IMR-90 (cell line): ENCODE measurements around the gene RELN. TPM values are rescaled to one million over a fixed set of nuclear protein-coding genes. Genes with fewer than 3 reads are reported as not detected.

Source experiments
- ATAC-seq: fragments of 200-7000 bp; cut with Tn5 transposase; 2 replicates; pipeline ENCODE4 v1.9.1; 2020; ENCODE audit warnings: low read depth, mild to moderate bottlenecking, moderate library complexity
- BruUV-seq: library from RNA; stranded (reverse); fragments of 400-500 nt; replicated peaks from 2 replicates; lab custom pipeline; 2021; lab: Mats Ljungman, UMichigan
- CTCF ChIA-PET: fragments of 300-600 bp; formaldehyde crosslinking; extraction: SDS; loops from one replicate; lab custom pipeline; 2021; ENCODE audit warnings: antibody characterized with exemption; lab: Yijun Ruan, JAX
- POLR2A ChIA-PET: fragments of 300-600 bp; sonication (Branson Sonifier 250); formaldehyde crosslinking; loops from one replicate; lab custom pipeline; 2022; ENCODE audit warnings: antibody characterized with exemption; ENCODE audit not compliant: unreplicated experiment; lab: Charles Lee
- DNase-seq: peaks from one replicate; pipeline ENCODE4 v3.0.0; 2013
- H2AFZ ChIP-seq: replicated peaks from 2 replicates; pipeline ENCODE3; 2013; ENCODE audit warnings: low read length, mild to moderate bottlenecking; ENCODE audit not compliant: poor library complexity
- H2AK5ac ChIP-seq: 2 replicates; pipeline ENCODE4 v1.6.1; 2013; ENCODE audit warnings: low read depth, low read length, inconsistent platforms
- H2AK9ac ChIP-seq: replicated peaks from 2 replicates; pipeline ENCODE3; 2013; ENCODE audit warnings: mild to moderate bottlenecking, low read depth, low read length, moderate library complexity; ENCODE audit not compliant: poor library complexity
- H2BK120ac ChIP-seq: 2 replicates; pipeline ENCODE4 v1.6.1; 2013; ENCODE audit warnings: low read depth, low read length, inconsistent platforms
- H2BK15ac ChIP-seq: 3 replicates; pipeline ENCODE4 v1.6.1; 2013; ENCODE audit warnings: low read depth, low read length, inconsistent platforms
- H2BK20ac ChIP-seq: 2 replicates; pipeline ENCODE4 v1.6.1; 2013; ENCODE audit warnings: low read depth, mild to moderate bottlenecking, inconsistent platforms, low read length, moderate library complexity
- H2BK5ac ChIP-seq: 2 replicates; pipeline ENCODE4 v1.6.1; 2013; ENCODE audit warnings: mild to moderate bottlenecking, low read depth, low read length, inconsistent platforms; ENCODE audit not compliant: poor library complexity, severe bottlenecking
- H3K14ac ChIP-seq: replicated peaks from 2 replicates; pipeline ENCODE4 v1.6.1; 2013; ENCODE audit warnings: low read depth, low read length, inconsistent platforms
- H3K18ac ChIP-seq: 2 replicates; pipeline ENCODE4 v1.6.1; 2013; ENCODE audit warnings: low read depth, low read length, control low read depth
- H3K23ac ChIP-seq: 2 replicates; pipeline ENCODE4 v1.6.1; 2013; ENCODE audit warnings: low read depth, low read length, inconsistent platforms
- H3K27ac ChIP-seq: 2 replicates; pipeline ENCODE4 v1.5.1; 2013; ENCODE audit warnings: mild to moderate bottlenecking, control low read depth, low read length; ENCODE audit not compliant: insufficient read depth
- H3K27me3 ChIP-seq: 2 replicates; pipeline ENCODE4 v1.6.1; 2013; ENCODE audit warnings: low read length; ENCODE audit not compliant: control insufficient read depth, insufficient read depth
- H3K36me3 ChIP-seq: 2 replicates; pipeline ENCODE4 v1.6.1; 2013; ENCODE audit warnings: low read length, mixed read lengths; ENCODE audit not compliant: control insufficient read depth, insufficient read depth
- H3K4ac ChIP-seq: 2 replicates; pipeline ENCODE4 v1.6.1; 2013; ENCODE audit warnings: low read depth, low read length, inconsistent platforms
- H3K4me1 ChIP-seq: 2 replicates; pipeline ENCODE4 v1.6.1; 2013; ENCODE audit warnings: low read length, mixed read lengths; ENCODE audit not compliant: control insufficient read depth, insufficient read depth
- H3K4me2 ChIP-seq: 2 replicates; pipeline ENCODE4 v1.6.1; 2013; ENCODE audit warnings: low read depth, mild to moderate bottlenecking, control low read depth, low read length, moderate library complexity
- H3K4me3 ChIP-seq: 2 replicates; pipeline ENCODE4 v1.5.1; 2013; ENCODE audit warnings: low read depth, mild to moderate bottlenecking, control low read depth, low read length, moderate library complexity; ENCODE audit not compliant: insufficient read depth
- H3K56ac ChIP-seq: 2 replicates; pipeline ENCODE4 v1.6.1; 2013; ENCODE audit warnings: low read length, inconsistent platforms; ENCODE audit not compliant: insufficient read depth; ENCODE audit errors: extremely low read depth
- H3K79me1 ChIP-seq, 2 experiments: 2 replicates each; pipeline ENCODE4 v1.6.1; 2013; ENCODE audit warnings: low read length in 2 of 2, inconsistent platforms in 1 of 2, low read depth in 1 of 2
- H3K9ac ChIP-seq: 2 replicates; pipeline ENCODE4 v1.6.1; 2013; ENCODE audit warnings: low read depth, low read length, control low read depth
- H3K9me1 ChIP-seq: 2 replicates; pipeline ENCODE4 v1.6.1; 2013; ENCODE audit warnings: low read length, inconsistent platforms; ENCODE audit not compliant: insufficient read depth
- H3K9me3 ChIP-seq: 2 replicates; pipeline ENCODE4 v1.6.1; 2013; ENCODE audit warnings: low read length; ENCODE audit not compliant: control insufficient read depth, insufficient read depth
- H4K20me1 ChIP-seq: 2 replicates; pipeline ENCODE4 v1.6.1; 2013; ENCODE audit warnings: low read length, inconsistent platforms; ENCODE audit not compliant: insufficient read depth
- H4K5ac ChIP-seq: 2 replicates; pipeline ENCODE4 v1.6.1; 2013; ENCODE audit warnings: mild to moderate bottlenecking, low read depth, low read length, control low read depth
- H4K8ac ChIP-seq, 2 experiments: 2 replicates each; pipeline ENCODE4 v1.6.1; 2013; ENCODE audit warnings: low read depth in 2 of 2, low read length in 2 of 2, control low read depth in 1 of 2, inconsistent platforms in 1 of 2
- H4K91ac ChIP-seq: 2 replicates; pipeline ENCODE4 v1.6.1; 2013; ENCODE audit warnings: low read depth, low read length, inconsistent platforms; ENCODE audit not compliant: insufficient read depth
- BHLHE40 ChIP-seq: fragments of 150-350 bp; IDR thresholded peaks from 2 replicates; pipeline ENCODE4 v1.6.1; 2016; ENCODE audit warnings: mild to moderate bottlenecking, low read depth, low read length
- CEBPB ChIP-seq: IDR thresholded peaks from 2 replicates; pipeline ENCODE4 v1.6.1; 2012; ENCODE audit warnings: low read depth, low read length, improper control_type of control experiment
- CHD1 ChIP-seq: IDR thresholded peaks from 2 replicates; pipeline ENCODE4 v1.6.1; 2012; ENCODE audit warnings: low read depth, low read length, improper control_type of control experiment
- CTCF ChIP-seq: conservative IDR thresholded peaks from 2 replicates; pipeline ENCODE4 v1.5.1; 2012; ENCODE audit warnings: mild to moderate bottlenecking, low read depth, low read length, improper control_type of control experiment
- ELK1 ChIP-seq: fragments of 150-350 bp; IDR thresholded peaks from 2 replicates; pipeline ENCODE4 v1.6.1; 2016; ENCODE audit warnings: low read depth, mild to moderate bottlenecking, low read length, moderate library complexity, borderline replicate concordance
- FOS ChIP-seq: fragments of 150-350 bp; IDR thresholded peaks from 2 replicates; pipeline ENCODE4 v1.6.1; 2016; ENCODE audit warnings: low read depth, low read length
- MAFK ChIP-seq: IDR thresholded peaks from 2 replicates; pipeline ENCODE4 v1.6.1; 2012; ENCODE audit warnings: low read depth, low read length, improper control_type of control experiment
- MAZ ChIP-seq: IDR thresholded peaks from 2 replicates; pipeline ENCODE4 v1.6.1; 2012; ENCODE audit warnings: low read depth, mild to moderate bottlenecking, low read length, improper control_type of control experiment, moderate library complexity, borderline replicate concordance
- MXI1 ChIP-seq: IDR thresholded peaks from 2 replicates; pipeline ENCODE4 v1.6.1; 2012; ENCODE audit warnings: low read depth, mild to moderate bottlenecking, low read length, moderate library complexity, borderline replicate concordance
- NFE2L2 ChIP-seq: fragments of 150-350 bp; IDR thresholded peaks from 2 replicates; pipeline ENCODE4 v1.6.1; 2016; ENCODE audit warnings: low read depth, mild to moderate bottlenecking, low read length
- POLR2A ChIP-seq: IDR thresholded peaks from 2 replicates; pipeline ENCODE4 v1.6.1; 2012; ENCODE audit warnings: mild to moderate bottlenecking, low read depth, low read length
- RAD21 ChIP-seq: IDR thresholded peaks from 2 replicates; pipeline ENCODE4 v1.6.1; 2012; ENCODE audit warnings: low read length, improper control_type of control experiment
- RCOR1 ChIP-seq: IDR thresholded peaks from 2 replicates; pipeline ENCODE4 v1.6.1; 2012; ENCODE audit warnings: mild to moderate bottlenecking, low read length, improper control_type of control experiment; ENCODE audit not compliant: insufficient replicate concordance
- RFX5 ChIP-seq: IDR thresholded peaks from 2 replicates; pipeline ENCODE4 v1.8.0; 2012; ENCODE audit warnings: low read depth, mild to moderate bottlenecking, low read length, moderate library complexity
- SMC3 ChIP-seq: fragments of 150-350 bp; IDR thresholded peaks from 2 replicates; pipeline ENCODE4 v1.6.1; 2016; ENCODE audit warnings: low read depth, mild to moderate bottlenecking, antibody characterized with exemption, low read length, moderate library complexity
- USF2 ChIP-seq: fragments of 150-350 bp; IDR thresholded peaks from 2 replicates; pipeline ENCODE4 v1.6.1; 2017; ENCODE audit warnings: mild to moderate bottlenecking, antibody characterized with exemption, low read length, low read depth
- WGBS, 2 experiments: methylation state at CpG; one replicate each; pipeline versions ENCODE4 v1.1.5 to v1.1.7; 2013; ENCODE audit warnings: missing lambda C conversion rate in 2 of 2; ENCODE audit not compliant: insufficient read length in 1 of 2; ENCODE audit errors: extremely low coverage in 2 of 2; 5-methylcytosine and 5-hydroxymethylcytosine counted together
- dilution Hi-C: fragments of 300-500 bp; cut with HindIII; formaldehyde crosslinking; loops from one replicate; pipeline ENCODE4 v1.14.3; 2018; ENCODE audit warnings: low sequenced_read_pairs; ENCODE audit not compliant: unreplicated experiment
- in situ Hi-C: fragments of 300-500 bp; cut with MboI; formaldehyde crosslinking; loops from 3 replicates; pipeline ENCODE4 v1.14.3; 2019; ENCODE audit warnings: low sequenced_read_pairs, inconsistent platforms, mixed read lengths
- intact Hi-C: fragments of 100-400 bp; cut with micrococcal nuclease; formaldehyde crosslinking; loops from 2 replicates; pipeline ENCODE4 v1.10.0; 2022
- polyA plus RNA-seq, 3 experiments: library from polyadenylated mRNA; depleted of rRNA; stranded (reverse); fragments of >200 nt; gene quantifications; 2 replicates each; pipeline ENCODE4 v1.2.3, GENCODE V29; 2012; ENCODE audit warnings: low replicate concordance in 1 of 3
- total RNA-seq: library from RNA; depleted of rRNA; stranded (reverse); fragments of >200 nt; gene quantifications from 2 replicates; pipeline ENCODE4 v1.2.3, GENCODE V29; 2012

RELN gene
- total and polyA plus RNA-seq, 2 of the 4 experiments (the other 2 are of a cell fraction), result 14.7 to 23.7 TPM

GRCh38 chr7:104012835-104013234 is 23.4 kb upstream of the RELN start:
- TF ChIP-seq RCOR1 (no peak), CHD1 (no peak), MXI1 (no peak), USF2 (no peak), SMC3 (no peak), MAFK (no peak), MAZ (no peak), CEBPB (no peak), FOS (no peak), POLR2A (no peak), ELK1 (no peak), RFX5 (no peak), NFE2L2 (no peak), BHLHE40 (no peak), RAD21 (no peak), CTCF (no peak)
- H2BK120ac ChIP-seq, result no peak overlapping the region
- DNase-seq, result peak; percentile 2
- WGBS, 2 experiments, result no CpG with 5 or more reads among the region's 1 CpG
- H3K9me1 ChIP-seq, result no peaks in the 10 kb centered on the region
- no peak overlapping the region for H2BK20ac ChIP-seq
- H3K9ac ChIP-seq, result no peak overlapping the region
- no peaks in the 10 kb centered on the region for H3K4me1 ChIP-seq
- no peak overlapping the region for H3K27ac ChIP-seq
- H3K9me3 ChIP-seq, result no peaks in the 10 kb centered on the region
- ChIA-PET POLR2A (no interaction called here), CTCF (no interaction called here)
- no TSS peak for BruUV-seq
- no peak overlapping the region for H4K91ac ChIP-seq
- H3K4me3 ChIP-seq, result no peak overlapping the region
- H2BK15ac ChIP-seq, result no peak overlapping the region
- ATAC-seq, result no peak
- no peak overlapping the region for H3K56ac ChIP-seq
- H2BK5ac ChIP-seq, result no peak overlapping the region
- no peak overlapping the region for H2AK5ac ChIP-seq
- no peaks in the 10 kb centered on the region for H3K36me3 ChIP-seq
- H3K4ac ChIP-seq, result no peak overlapping the region
- H4K8ac ChIP-seq, result no peak overlapping the region
- H3K18ac ChIP-seq, result no peak overlapping the region
- no peak overlapping the region for H3K14ac ChIP-seq
- in situ Hi-C loops, result no loop called here
- no peaks in the 10 kb centered on the region for H4K20me1 ChIP-seq
- intact Hi-C loops, result no loop called here
- H2AK9ac ChIP-seq, result no peak overlapping the region
- no peak overlapping the region for H3K23ac ChIP-seq
- no peak overlapping the region for H2AFZ ChIP-seq
- H4K5ac ChIP-seq, result no peak overlapping the region
- H3K27me3 ChIP-seq, result no peaks in the 10 kb centered on the region
- no peaks in the 10 kb centered on the region for H3K79me1 ChIP-seq
- H3K4me2 ChIP-seq, result no peak overlapping the region
- dilution Hi-C loops, result no loop called here
